Dedifferentiated amniotic fluid mesenchymal stem cell (primary cell): Measurements from ENCODE around the gene ACY1.

Experiments used
- DNase-seq: peaks from one replicate; pipeline ENCODE4 v3.0.0-alpha.2; 2016; ENCODE audit errors: extremely low spot score

Gene ACY1

GRCh38 chr3:51945926-51946705, 37.2 kb upstream of the ACY1 start:
- no peak for DNase-seq

GRCh38 chr3:51946796-51947195, 36.5 kb upstream of the ACY1 start:
- DNase-seq = no peak

GRCh38 chr3:51947215-51947900, 36.0 kb upstream of the ACY1 start:
- no peak for DNase-seq

- no peak for DNase-seq
Observed at GRCh38 chr3:51948016-51948580, 35.2 kb upstream of the ACY1 start.

- DNase-seq = no peak
Observed at GRCh38 chr3:51949121-51949520, 34.2 kb upstream of the ACY1 start.

GRCh38 chr3:51950899-51951298, 32.4 kb upstream of the ACY1 start:
- no peak for DNase-seq

- peak; percentile 40 for DNase-seq
Observed at GRCh38 chr3:51953445-51953844, 29.9 kb upstream of the ACY1 start.

- DNase-seq = no peak
Observed at GRCh38 chr3:51954105-51954504, 29.2 kb upstream of the ACY1 start.

- DNase-seq = no peak
Observed at GRCh38 chr3:51954713-51955112, 28.6 kb upstream of the ACY1 start.

GRCh38 chr3:51955175-51955892, 28.0 kb upstream of the ACY1 start, which contains the start of gene GPR62:
GPR62 (plus strand) TSS chr3:51955381; CDS start chr3:51955653, 272 bp downstream.
- DNase-seq = no peak

- DNase-seq = no peak
Observed at GRCh38 chr3:51955893-51956770, 27.2 kb upstream of the ACY1 start.

GRCh38 chr3:51957520-51958205, 25.7 kb upstream of the ACY1 start:
- no peak for DNase-seq

GRCh38 chr3:51958603-51959521, 24.5 kb upstream of the ACY1 start:
- DNase-seq = no peak

- DNase-seq = no peak
Observed at GRCh38 chr3:51959651-51960050, 23.7 kb upstream of the ACY1 start.

- no peak for DNase-seq
Observed at GRCh38 chr3:51960386-51960785, 22.9 kb upstream of the ACY1 start.

- no peak for DNase-seq
Observed at GRCh38 chr3:51961011-51961410, 22.3 kb upstream of the ACY1 start.

- no peak for DNase-seq
Observed at GRCh38 chr3:51961602-51962569, 21.4 kb upstream of the ACY1 start.

- no peak for DNase-seq
Observed at GRCh38 chr3:51962854-51963530, 20.3 kb upstream of the ACY1 start.
